Left cardiac atrium (tissue), 4 donors: ENCODE data around the gene EHBP1. TPM values are rescaled to one million over a fixed set of nuclear protein-coding genes. Genes with fewer than 3 reads are reported as not detected.

ENCODE experiments used
- ATAC-seq, 2 donors: fragments of 200-7000 bp; cut with Tn5 transposase; one replicate each; pipeline ENCODE4 v1.9.1; 2020; ENCODE audit warnings: mild to moderate bottlenecking in 2 of 2, moderate library complexity in 2 of 2
- DNase-seq: peaks from one replicate; pipeline ENCODE4 v3.0.0-alpha.2; 2020
- intact Hi-C, 2 donors: fragments of 100-400 bp; cut with DNase I; formaldehyde crosslinking; loops; one replicate each; pipeline versions ENCODE4 v1.14.1 to v1.15.1; 2022 to 2023
- total RNA-seq, 2 donors: library from RNA; stranded (reverse); fragmentation: NEBNext Ultra II Directional; extraction: Animal tissue kit (Norgen Biotek cat#: 25700); gene quantifications; one replicate each; pipeline ENCODE4 v1.2.1, GENCODE V29; 2021
- donor health status: DM: no; HTN: yes; CAD: no.
- donor health status: DM: no; HTN: yes; CAD: no; lungs with severe emphysema.
- donor health status: DM: yes; HTN: yes; CAD: no.
- donor health status: Dilated cardiomyopathy.

EHBP1 gene
- total RNA-seq, 2 donors from 2014 or later, result 34.0 to 41.9 TPM

DNA sequence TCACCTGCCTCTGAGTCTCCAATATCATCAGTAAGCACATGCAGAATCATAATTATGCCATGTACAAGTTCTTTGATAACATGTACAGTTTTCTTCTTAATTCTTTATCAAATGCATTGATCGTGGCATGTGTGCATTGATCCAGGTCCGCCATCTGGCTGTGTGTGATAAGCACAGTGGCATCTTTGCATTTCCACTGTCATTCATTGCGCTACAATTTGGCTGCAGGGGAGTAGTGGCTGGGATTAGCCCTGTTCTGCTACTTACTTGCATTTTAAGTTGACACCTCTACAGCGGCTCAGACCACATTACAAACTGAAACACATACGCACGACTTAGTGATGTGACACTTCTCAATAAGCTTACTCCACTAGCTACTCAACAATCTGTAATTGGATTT, 261.5 kb downstream of the EHBP1 start:
- intact Hi-C loops, result no loop called here
- DNase-seq (no peak), ATAC-seq (no peak)

DNA sequence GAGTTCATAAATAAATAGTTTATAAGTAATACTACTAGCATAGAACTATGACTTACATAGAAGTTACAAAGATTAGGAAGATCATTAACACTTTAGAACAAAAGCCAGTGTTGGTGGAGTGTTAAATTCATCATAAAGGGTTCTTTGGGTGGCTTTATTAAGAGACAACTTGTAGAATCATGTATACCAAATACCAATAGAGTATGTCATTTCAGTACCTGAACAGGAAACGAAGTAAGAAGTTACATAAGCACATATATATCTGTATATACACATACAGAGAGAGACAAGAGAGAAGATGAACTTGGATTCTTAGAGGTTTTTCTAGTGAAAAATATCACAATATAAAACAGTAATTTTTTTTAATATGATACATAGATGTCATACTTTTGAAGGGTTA, 262.7 kb downstream of the EHBP1 start:
- intact Hi-C loops, result no loop called here
- no peak for DNase-seq
- no peak for ATAC-seq

DNA sequence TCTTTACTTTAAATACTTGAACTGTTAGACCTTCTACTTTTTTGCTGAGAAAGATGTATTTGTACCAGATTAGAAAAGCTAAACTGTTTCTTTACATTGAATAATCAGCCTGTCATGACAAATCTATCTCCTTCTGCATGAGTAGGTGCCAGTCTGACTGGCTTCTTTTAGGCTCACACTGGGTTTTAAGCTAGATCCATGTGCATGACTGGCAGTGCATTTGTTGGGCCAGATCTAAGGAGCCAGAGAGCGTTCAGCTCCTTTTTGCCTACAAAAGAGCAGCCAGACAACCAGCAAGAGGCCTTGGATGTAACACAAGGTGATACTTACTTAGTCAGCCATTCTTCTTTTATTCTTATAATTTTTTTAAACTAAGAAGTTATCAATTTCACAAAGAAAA, 263.2 kb downstream of the EHBP1 start:
- intact Hi-C loops, result no loop called here
- no peak for ATAC-seq
- no peak for DNase-seq

DNA sequence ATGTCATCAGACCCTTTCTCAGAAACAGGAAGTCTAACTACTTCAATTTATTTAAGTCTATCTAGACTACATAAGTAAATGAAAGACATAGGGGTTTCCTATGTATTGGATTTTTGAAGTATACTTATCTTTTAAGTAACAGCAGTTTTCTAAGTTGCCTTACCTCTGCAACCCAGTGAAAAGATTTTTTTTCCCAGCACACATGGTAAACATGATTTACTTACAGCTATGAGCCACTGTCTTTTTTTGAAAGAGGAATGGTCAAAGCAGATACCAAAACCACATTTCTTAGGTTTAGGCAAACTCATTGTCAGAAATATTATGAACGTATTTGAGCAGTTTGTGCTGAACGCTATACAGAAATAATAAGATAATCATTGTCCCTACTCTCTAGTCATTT, 266.4 kb downstream of the EHBP1 start:
- no peak for ATAC-seq
- no peak for DNase-seq
- intact Hi-C loops, result no loop called here

DNA sequence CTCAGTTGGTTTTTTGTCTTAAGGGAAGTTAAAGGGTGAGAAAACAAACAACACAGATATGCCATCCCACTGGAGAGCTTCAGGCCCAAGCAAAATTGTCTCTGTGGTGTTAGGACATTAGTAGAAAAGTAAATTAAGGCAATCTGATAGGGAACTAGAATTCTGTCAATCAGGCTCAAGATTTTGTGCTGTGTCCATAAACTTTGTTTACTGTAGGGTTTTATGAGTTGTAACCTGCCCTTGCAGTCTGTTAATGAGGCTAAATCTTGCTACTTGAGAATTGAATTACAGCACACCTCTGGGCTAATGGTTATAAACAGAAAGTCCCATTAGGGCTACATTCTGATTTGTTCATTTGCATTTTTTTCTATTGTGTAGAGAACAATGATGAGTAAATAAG, 267.1 kb downstream of the EHBP1 start:
- intact Hi-C loops, result no loop called here
- ATAC-seq, result no peak
- no peak for DNase-seq

DNA sequence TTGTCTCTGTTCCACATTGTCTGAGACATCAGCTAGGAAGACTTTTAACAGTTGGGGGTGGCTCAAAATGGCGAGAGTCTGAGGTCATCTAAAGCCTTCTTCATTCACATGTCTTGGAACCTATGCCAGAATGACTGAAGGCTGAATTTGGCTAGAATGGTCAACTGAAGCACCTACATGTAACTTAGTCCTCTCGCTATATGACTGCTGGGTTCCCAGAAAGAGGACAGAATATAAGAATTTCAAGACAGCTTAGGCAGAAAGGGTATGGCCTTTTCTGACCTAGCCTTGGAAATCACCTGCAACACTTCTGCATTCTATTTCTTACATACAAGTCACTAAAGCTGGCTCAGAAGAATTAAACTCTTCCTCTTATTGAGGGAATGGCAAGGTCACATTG, 269.5 kb downstream of the EHBP1 start:
- DNase-seq (no peak), ATAC-seq (no peak)
- intact Hi-C loops, result no loop called here

DNA sequence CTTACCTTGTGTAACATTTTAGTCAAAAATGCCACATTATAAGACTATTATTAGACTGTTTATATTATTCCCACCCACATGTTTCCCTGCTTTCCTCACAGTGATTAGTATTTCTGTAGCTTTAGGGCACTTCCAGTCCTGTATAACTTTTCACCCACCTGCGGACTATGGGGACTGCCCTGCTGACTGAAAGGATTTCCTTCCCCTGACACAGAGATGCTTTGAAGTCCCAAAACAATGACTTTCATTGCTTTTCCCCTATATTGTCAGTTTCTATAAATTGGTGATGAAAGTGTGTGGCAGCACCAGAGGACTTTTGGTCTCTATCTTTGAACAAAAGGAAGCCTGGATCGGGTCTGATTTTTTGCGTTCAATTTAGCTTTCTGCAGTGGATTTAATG, 286.1 kb downstream of the EHBP1 start:
- DNase-seq (no peak), ATAC-seq (no peak)
- intact Hi-C loops, result no loop called here

DNA sequence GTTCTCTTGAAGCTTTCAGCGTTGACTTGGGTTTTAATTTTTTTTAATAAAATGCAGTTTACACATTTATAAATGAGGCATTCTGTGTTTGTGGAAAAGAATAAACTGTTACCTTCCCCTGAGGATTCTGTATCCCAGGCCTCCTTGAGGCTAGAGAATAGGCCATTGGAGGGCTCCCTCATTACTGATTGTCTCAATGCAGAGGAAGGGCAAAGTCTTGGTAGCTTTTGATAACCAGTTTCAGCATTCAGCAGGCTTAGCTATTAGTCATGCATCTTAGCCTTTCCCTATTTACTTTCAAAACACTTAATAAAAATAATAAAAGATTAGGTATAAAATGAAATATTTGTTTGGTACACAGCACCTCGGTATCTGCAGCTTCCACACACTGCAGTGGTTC, 287.0 kb downstream of the EHBP1 start:
- ATAC-seq, result no peak
- intact Hi-C loops, result no loop called here

DNA sequence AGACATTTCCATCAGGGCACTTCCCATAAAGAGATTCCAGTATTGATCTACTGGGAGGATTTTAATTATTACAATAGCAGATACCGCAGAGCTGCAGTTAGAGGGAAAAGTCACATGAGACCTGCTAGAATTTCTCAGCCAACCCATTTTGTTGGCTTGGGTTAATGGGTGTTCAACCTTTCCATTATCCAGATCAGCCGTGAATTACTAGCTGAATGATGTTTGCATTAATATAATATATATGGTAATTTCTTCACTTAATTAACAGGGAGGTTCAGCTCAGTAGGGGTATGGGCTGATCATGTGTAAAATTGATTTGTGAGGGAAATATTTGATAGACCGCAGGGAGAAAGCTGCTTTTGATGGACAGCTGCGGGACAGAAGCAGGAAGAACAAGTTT, 288.7 kb downstream of the EHBP1 start:
- no peak for DNase-seq
- intact Hi-C loops, result no loop called here
- no peak for ATAC-seq

More for the DNA sequence above, 287.0 kb downstream of the EHBP1 start:
- DNase-seq, result no peak

DNA sequence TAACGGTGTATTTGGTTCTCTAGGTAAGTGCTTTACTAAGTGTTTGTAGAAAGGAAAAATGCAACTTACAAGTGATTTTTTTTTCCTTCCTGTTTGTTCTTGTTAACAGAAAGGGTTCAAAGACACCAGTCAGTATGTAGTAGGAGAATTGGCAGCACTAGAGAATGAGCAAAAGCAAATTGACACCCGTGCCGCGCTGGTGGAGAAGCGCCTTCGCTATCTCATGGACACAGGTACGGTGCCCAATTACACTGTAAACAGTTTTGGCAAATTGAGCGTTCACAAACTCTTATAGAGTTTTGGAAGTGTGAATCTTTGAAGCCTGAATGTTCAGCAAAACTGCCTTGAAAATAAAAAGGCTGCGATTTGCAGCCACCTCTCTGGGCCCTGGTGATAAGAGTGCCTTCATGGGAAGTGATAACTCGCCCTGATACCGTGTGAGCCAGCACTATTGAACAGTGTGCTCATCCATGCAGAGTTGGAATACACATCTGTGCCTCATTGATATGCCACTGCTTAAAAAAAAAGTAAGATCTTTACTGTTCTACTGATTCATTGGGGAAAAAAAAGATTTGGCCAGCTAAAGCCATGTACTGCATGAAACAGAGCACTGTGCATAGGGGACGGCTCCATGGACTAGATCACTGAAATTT, 291.1 kb downstream of the EHBP1 start:
- intact Hi-C loops, result no loop called here
- ATAC-seq (no peak), DNase-seq (no peak)

DNA sequence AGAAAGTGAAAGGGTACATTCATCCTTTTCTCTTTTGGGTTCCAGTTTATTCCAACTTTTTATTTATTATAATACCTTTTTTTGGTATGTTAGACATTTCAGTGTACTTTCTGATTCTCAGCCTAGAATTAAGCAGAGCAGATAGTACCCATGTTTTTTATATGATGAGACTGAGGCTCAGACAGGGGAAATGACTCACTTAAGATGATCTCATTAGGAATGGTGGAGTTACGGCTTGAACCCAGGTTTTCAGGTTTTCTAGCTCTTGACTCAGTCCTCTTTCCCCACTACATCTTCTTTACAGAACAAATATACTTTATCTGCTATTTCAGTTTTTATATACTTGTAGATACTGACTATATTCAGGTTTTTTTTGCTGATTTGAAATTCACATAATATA, 293.4 kb downstream of the EHBP1 start:
- intact Hi-C loops, result no loop called here
- DNase-seq, result no peak
- ATAC-seq, result peak in 1 of 2 donors; percentile 54

DNA sequence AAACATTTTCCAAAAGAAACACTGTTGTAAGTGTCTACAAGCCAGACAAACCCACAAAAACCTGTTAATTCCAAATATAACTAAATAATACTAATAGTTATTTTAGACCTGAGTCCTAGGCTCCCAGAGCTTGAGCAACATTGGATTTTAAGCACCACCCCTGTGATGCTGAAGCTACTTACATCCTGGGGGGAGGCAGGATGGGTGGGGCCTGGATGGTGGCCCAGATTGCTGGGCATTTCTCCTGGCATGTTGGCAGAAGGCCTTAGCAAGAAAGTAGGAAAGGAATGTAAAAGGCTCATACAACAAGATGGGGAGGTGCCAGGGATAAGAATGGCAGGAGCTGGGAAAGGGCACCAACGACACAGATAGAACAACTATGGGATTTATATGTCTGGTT, 294.4 kb downstream of the EHBP1 start:
- intact Hi-C loops, result no loop called here
- ATAC-seq (peak; percentile 55 to 81), DNase-seq (peak; percentile 27)

DNA sequence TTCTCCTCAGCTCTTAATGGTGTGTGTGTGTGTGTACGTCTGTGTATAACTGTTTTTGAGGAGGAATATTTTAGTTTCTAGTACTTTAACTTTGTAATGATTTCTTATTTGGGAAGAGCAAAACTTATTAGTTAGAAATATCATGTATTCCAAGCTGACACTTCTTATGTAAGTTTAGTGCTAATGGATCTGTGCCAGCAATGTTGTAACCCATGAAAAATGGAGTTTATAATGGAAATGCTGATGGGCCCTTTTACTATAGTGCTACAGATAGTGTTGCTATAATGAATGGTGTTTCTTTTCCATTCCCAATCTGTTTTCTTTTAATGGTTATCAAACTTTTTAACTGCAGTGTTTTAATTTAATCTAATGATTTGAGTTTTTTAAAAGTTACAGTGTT, 295.3 kb downstream of the EHBP1 start:
- DNase-seq (no peak), ATAC-seq (no peak)
- intact Hi-C loops, result no loop called here

DNA sequence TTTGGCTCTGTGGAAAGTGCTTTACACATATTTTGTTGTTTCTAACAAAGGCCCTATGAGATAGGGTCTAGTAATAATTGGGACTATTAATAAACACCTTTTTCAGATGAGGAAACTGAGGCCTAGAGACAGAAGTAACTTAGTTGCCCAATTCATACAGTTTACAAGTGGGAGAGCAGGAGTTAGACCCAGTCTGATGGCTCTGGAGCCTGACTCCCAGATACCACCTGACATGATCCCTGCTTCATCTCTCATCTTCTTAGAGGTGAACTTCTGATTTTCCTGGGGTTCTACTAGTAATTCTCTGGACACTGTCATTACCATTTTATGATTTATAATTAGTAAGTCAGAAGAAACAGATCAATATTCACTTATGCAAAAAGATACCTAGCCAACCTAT, 296.1 kb downstream of the EHBP1 start:
- intact Hi-C loops, result no loop called here
- ATAC-seq (no peak), DNase-seq (no peak)

DNA sequence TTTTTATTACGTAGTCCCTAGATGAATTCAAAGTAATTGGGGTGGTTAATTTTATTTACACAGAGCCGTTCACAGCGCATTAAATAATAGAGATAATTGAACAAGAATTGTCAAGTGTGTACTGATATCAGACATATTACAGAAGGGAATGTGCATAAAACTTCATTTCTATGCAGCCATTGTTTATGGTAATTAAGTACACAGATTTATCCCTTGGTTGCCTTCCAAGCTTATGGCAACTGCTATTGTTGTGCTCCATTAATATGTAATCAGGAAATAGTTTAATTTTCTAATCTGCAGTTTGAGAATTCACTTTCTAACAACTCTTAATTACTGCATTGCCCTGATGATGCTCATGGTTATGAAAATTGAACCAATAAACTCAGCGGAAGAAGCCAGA, 297.8 kb downstream of the EHBP1 start:
- no peak for DNase-seq
- ATAC-seq, result no peak
- intact Hi-C loops, result no loop called here

DNA sequence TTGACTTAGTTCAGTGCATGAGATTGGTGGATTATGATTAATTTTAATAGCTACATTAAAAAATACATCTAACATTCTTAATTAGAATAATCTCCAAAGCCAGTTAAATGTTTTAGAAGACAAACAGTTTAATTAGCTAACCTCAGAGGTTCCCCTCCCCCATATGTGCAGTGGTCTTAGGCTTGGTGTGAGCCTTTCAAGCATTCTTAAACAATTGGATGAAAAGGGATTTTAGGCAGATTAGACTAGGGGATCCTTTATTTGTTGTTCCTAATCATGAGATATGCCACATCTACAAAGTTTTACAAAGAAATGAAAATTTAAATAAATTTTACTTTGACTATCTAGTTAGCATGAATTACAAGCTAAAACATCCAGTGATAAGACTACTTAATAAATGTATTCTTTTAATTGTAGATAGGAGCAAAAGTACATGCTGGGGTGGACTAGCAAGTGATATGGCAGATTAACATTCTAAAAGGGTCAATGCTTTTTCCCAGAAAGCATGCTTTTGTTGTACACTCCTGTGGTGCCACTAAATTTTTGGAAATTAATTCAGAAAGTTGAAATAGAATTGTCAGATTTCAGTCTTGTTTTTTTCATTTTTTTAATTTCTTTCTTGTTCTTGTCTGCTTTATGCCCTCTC, 302.4 kb downstream of the EHBP1 start:
- ATAC-seq (no peak), DNase-seq (no peak)
- intact Hi-C loops, result no loop called here

DNA sequence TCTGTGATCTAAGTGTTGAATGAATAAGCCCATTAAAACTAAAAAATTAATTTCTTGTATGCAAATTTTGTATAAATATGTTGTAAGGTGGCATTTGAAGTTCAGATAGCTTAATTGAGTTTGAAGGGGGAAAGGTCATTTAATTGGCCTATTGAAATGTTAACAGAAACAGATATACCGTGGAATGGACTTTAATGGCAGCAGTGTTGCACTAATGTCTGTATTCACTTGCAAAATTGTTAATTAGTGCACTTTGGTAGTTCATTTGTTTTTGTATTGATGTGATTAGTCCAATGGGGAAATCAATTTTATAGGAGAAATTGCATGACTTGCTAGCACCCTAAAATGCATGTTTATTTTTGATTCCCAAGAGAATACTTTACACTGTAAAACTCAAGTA, 303.3 kb downstream of the EHBP1 start:
- DNase-seq, result no peak
- no peak for ATAC-seq
- intact Hi-C loops, result no loop called here

DNA sequence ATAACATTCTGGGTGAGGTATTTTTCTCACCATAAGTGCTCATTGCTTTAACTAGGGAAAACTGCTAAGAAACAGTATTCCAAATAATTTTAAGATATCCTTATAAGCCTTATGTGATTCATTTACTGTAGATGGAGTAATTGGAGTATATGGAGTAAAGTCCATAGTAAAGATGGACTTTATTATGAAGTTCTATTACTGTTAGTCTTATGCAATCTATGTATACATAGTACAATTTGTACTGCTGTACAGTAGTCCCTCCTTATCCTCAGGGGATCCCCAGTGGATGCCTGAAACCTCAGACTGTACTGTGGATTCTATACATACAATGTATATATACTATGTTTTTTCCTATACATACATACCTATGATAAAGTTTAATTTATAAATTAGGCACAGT, 304.0 kb downstream of the EHBP1 start:
- no peak for ATAC-seq
- DNase-seq, result no peak
- intact Hi-C loops, result no loop called here

DNA sequence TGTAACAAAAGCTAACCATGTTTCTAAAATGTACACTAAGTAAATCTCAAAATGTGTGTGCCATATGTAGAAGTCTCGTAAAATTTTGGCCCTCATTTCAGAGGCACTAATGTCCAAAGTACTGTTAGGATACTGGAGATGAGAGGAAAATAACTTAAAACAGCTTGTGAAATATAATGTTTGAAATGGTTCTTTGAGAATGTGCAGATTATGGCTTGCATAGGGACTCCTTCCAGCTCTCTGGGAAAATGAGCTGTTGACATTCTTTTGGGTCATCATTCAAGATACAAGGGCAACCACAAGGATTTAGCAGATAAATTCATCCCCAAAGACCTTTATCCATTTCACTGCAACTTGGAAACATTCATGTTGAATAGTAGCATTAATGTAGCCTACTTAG, 307.0 kb downstream of the EHBP1 start:
- ATAC-seq (no peak), DNase-seq (no peak)
- intact Hi-C loops, result no loop called here

DNA sequence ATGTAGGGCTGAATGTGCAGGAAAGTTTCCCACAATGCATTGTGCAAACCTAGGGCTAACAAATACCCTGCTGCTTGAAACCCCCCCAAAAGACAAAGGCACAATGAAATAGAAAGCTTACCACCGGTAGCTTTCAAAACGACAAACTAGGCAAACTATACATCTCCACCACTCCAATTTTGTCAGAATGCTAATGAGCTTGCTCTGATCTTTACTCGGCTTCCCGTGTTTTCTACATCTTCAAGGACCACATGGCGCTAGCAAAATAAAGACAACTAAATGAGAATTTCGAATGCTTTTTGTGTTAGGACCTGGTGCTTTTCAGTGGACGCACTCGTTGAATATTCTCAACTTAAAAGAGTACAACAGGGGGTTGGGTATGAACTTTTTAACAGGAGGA, 307.9 kb downstream of the EHBP1 start:
- intact Hi-C loops, result no loop called here
- no peak for ATAC-seq

DNA sequence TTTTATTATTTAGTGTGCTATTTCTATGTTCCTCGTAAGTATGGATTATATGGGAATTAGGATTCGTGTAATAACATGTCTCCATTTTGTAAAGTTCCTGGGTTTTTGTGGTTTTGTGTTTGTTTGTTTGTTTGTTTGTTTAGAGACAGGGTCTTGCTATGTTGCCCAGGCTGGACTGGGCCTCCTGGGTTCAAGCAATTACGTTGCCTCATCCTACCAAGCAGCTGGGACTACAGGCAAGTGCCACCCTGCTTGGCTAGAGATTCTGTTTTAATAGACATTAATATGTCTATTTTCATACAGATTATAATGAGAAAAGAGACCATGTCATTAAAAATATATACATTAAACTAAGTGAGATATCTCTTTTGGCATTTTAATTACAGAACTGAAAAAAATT, 309.9 kb downstream of the EHBP1 start:
- intact Hi-C loops, result no loop called here
- ATAC-seq (no peak), DNase-seq (no peak)

More for the DNA sequence above, 307.9 kb downstream of the EHBP1 start:
- DNase-seq, result no peak

DNA sequence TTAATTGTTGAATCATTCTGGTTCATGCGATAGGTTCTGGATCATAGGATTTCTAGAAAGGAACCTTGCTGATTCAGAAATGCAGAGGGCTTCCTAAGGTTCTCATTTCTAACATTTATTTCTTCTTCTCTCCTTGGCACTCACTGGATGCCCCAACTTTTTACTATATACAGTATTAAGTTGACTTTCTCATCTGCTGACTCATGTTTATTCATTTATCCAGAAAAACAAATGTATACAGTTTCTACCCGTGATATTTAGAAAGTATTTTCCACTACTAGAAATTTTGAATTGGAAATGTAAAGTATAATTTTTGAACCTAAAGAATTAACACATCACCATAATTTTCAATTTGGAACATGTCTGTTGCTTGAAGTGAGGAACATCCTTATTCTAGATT, 312.9 kb downstream of the EHBP1 start:
- intact Hi-C loops, result no loop called here
- no peak for ATAC-seq

More for the DNA sequence above, 312.9 kb downstream of the EHBP1 start:
- no peak for DNase-seq
